MM.1S (cell line): ENCODE data around the gene TGFBR3L.
"Not testable (repeated sequence)": the region's sequence is repeated elsewhere in the genome, so short reads cannot be mapped to it uniquely, and the experiment has no call there.

Source experiments
- DNase-seq: peaks from one replicate; pipeline ENCODE4 v3.0.0-alpha.2; 2015
- H2AFZ ChIP-seq: fragments of 300-600 bp; sonication (generic); 2 replicates; pipeline ENCODE4 v1.6.0; 2016; ENCODE audit warnings: antibody characterized with exemption, low read length
- H3F3A ChIP-seq: fragments of 300-600 bp; sonication (generic); 2 replicates; pipeline ENCODE4 v1.6.1; 2016; ENCODE audit warnings: mild to moderate bottlenecking, antibody characterized with exemption, low read length, moderate library complexity, mixed read lengths; ENCODE audit not compliant: insufficient read depth
- H3K27ac ChIP-seq: fragments of 300-600 bp; sonication (generic); 2 replicates; pipeline ENCODE4 v1.5.1; 2016; ENCODE audit warnings: mild to moderate bottlenecking, low read length
- H3K27me3 ChIP-seq: fragments of 300-600 bp; sonication (generic); replicated peaks from 2 replicates; pipeline ENCODE4 v1.6.0; 2016; ENCODE audit warnings: low read length; ENCODE audit not compliant: insufficient read depth
- H3K36me3 ChIP-seq: fragments of 300-600 bp; sonication (generic); replicated peaks from 2 replicates; pipeline ENCODE4 v1.6.1; 2016; ENCODE audit warnings: mild to moderate bottlenecking, low read length, mixed read lengths; ENCODE audit not compliant: insufficient read depth
- H3K4me1 ChIP-seq: fragments of 300-600 bp; sonication (generic); 2 replicates; pipeline ENCODE4 v1.6.1; 2016; ENCODE audit warnings: low read length, mixed read lengths
- H3K4me2 ChIP-seq: fragments of 300-600 bp; sonication (generic); 2 replicates; pipeline ENCODE4 v1.6.0; 2016; ENCODE audit warnings: low read depth, low read length
- H3K4me3 ChIP-seq: fragments of 300-600 bp; sonication (generic); 2 replicates; pipeline ENCODE4 v1.5.1; 2016; ENCODE audit warnings: low read length, mixed read lengths
- H3K79me2 ChIP-seq: fragments of 300-600 bp; sonication (generic); 2 replicates; pipeline ENCODE4 v1.6.1; 2016; ENCODE audit warnings: mixed run types, low read length, mixed read lengths
- H3K9ac ChIP-seq: fragments of 300-600 bp; sonication (generic); 2 replicates; pipeline ENCODE4 v1.6.1; 2016; ENCODE audit warnings: low read length, mixed read lengths
- H3K9me2 ChIP-seq: fragments of 300-600 bp; sonication (generic); replicated peaks from 2 replicates; pipeline ENCODE4 v1.6.1; 2016; ENCODE audit warnings: mild to moderate bottlenecking, low read length, mixed read lengths; ENCODE audit not compliant: insufficient read depth
- H3K9me3 ChIP-seq: fragments of 300-600 bp; sonication (generic); replicated peaks from 2 replicates; pipeline ENCODE4 v1.6.1; 2016; ENCODE audit warnings: mild to moderate bottlenecking, low read length, mixed read lengths; ENCODE audit not compliant: insufficient read depth
- H4K20me1 ChIP-seq: fragments of 300-600 bp; sonication (generic); 2 replicates; pipeline ENCODE4 v1.6.1; 2016; ENCODE audit warnings: mild to moderate bottlenecking, low read length, moderate library complexity, mixed read lengths; ENCODE audit not compliant: insufficient read depth
- CTCF ChIP-seq: fragments of 300-600 bp; sonication (generic); IDR thresholded peaks from 2 replicates; pipeline ENCODE4 v1.5.1; 2016; ENCODE audit warnings: antibody characterized with exemption, low read length, mixed read lengths
- EZH2 ChIP-seq: fragments of 300-600 bp; sonication (generic); optimal IDR thresholded peaks from 2 replicates; pipeline ENCODE3; 2017; ENCODE audit warnings: low read depth, mild to moderate bottlenecking, antibody characterized with exemption, low read length, mixed read lengths
- EZH2phosphoT487 ChIP-seq: fragments of 300-600 bp; sonication (generic); IDR thresholded peaks from 2 replicates; pipeline ENCODE4 v1.6.1; 2018; ENCODE audit warnings: antibody characterized with exemption, low read length

The TGFBR3L gene

DNA sequence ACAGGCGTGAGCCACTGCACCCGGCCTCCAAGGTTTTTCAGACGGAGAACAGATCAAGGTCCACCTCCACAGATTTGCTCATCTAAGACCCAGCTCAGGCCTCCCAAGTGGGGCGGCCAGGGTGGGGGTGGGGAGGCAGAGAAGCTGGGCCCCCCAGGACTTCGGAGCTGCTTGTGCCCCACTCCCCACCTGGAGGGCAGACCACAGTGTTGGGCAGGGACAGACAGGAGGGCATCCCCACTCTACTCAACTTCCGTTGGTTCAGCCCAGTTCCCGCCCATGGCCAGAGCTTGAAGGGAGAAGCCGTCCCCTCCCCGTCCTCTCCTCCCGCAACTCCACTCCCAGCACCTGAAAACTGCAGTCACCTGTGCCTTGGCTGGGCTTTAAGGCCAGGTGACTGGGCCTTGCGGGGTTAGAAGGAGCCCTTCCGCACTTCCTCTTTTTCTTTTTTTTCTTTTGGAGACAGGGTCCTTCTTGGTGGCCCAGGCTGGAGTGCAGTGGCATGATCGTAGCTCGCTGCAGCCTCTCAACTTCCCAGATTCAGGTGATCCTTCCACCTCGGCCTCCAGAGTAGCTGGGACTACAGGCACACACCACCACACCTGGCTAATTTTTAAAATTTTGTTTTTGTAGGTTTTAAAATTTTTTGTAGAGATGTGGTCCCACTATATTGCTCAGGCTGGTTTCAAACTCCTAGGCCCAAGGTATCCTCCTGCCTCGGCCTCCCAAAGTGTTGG is 27.1 kb upstream of the TGFBR3L start:
- H2AFZ ChIP-seq = no peak overlapping the region
- H4K20me1 ChIP-seq = no peaks in the 10 kb centered on the region
- no peak for DNase-seq
- no peaks in the 10 kb centered on the region for H3K9me3 ChIP-seq
- TF ChIP-seq CTCF = no peak
- no peak for TF ChIP-seq EZH2
- no peak for TF ChIP-seq EZH2phosphoT487
- H3K79me2 ChIP-seq = no peaks in the 10 kb centered on the region
- H3K36me3 ChIP-seq = no peaks in the 10 kb centered on the region
- no peaks in the 10 kb centered on the region for H3K4me1 ChIP-seq
- H3K27me3 ChIP-seq = peaks cover 69% of the 10 kb centered on the region
- no peaks in the 10 kb centered on the region for H3F3A ChIP-seq
- no peak overlapping the region for H3K27ac ChIP-seq
- no peak overlapping the region for H3K4me3 ChIP-seq
- no peak overlapping the region for H3K9ac ChIP-seq
- no peaks in the 10 kb centered on the region for H3K9me2 ChIP-seq
- H3K4me2 ChIP-seq = no peak overlapping the region

GRCh38 chr19:7888145-7888825 is 26.3 kb upstream of the TGFBR3L start, which contains the start of gene LRRC8E:
Gene LRRC8E, plus strand, starts transcription at chr19:7888510. Its CDS starts 7,094 bp downstream, at chr19:7895604.
- Histone ChIP-seq H3K79me2 (no peaks in the 10 kb centered on the region), H3K36me3 (no peaks in the 10 kb centered on the region), H2AFZ (no peak within 1 kb of the TSS), H3K4me3 (no peak within 1 kb of the TSS), H4K20me1 (no peaks in the 10 kb centered on the region), H3K4me1 (no peaks in the 10 kb centered on the region), H3F3A (no peaks in the 10 kb centered on the region), H3K9me2 (no peaks in the 10 kb centered on the region), H3K9me3 (no peaks in the 10 kb centered on the region), H3K4me2 (no peak within 1 kb of the TSS), H3K27ac (no peak within 1 kb of the TSS), H3K9ac (no peak within 1 kb of the TSS), H3K27me3 (peaks cover 75% of the 10 kb centered on the region)
- DNase-seq = no peak
- TF ChIP-seq CTCF (no peak), EZH2 (no peak), EZH2phosphoT487 (no peak)

- Histone ChIP-seq H3K4me2 (no peak overlapping the region), H3K9me3 (no peaks in the 10 kb centered on the region), H3K9ac (no peak overlapping the region)
These were observed 25.8 kb upstream of the TGFBR3L start for GRCh38 chr19:7888826-7889217.

DNA sequence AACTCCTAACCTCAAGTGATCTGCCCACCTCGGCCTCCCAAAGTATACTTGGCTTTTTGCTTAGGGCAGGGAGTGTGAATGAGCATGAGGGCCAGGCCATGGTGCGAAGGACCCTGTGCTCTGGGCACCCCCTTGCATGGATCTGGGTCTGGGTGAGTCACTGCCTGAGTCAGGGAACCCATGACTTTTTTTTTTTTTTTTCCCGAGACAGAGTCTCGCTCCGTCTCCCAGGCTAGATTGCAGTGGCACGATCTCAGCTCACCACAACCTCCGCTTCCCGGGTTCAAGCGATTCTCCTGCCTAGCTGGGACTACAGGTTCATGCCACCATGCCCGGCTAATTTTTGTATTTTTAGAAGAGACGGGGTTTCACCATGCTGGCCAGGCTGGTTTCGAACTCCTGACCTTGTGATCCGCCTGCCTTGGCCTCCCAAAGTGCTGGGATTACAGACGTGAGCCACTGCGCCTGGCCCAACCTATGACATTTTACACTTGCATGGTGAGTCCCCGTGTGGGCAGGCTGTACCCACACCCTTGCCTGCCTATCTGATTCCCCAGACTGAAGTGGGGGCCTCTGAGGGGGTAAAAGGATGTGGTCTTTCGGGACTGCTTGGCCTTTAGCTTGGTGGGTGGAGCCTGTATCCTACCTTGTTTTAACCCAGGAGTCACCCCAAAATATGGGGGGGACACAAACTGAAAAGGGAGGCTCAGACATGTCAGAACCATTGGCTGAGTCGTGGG is 21.1 kb upstream of the TGFBR3L start:
- H3K4me2 ChIP-seq, H3K79me2 ChIP-seq, H2AFZ ChIP-seq, H3K9ac ChIP-seq, H3K4me3 ChIP-seq, H3K9me3 ChIP-seq, H3K36me3 ChIP-seq, H3K9me2 ChIP-seq, DNase-seq, H3K4me1 ChIP-seq, H4K20me1 ChIP-seq, H3K27ac ChIP-seq, H3F3A ChIP-seq: not testable (repeated sequence)
- H3K27me3 ChIP-seq = peaks cover 72% of the 10 kb centered on the region

More at GRCh38 chr19:7888826-7889217, 25.8 kb upstream of the TGFBR3L start:
- TF ChIP-seq EZH2 (no peak), CTCF (no peak), EZH2phosphoT487 (no peak)
- Histone ChIP-seq H3K4me3 (no peak overlapping the region), H3K27ac (no peak overlapping the region), H3K9me2 (no peaks in the 10 kb centered on the region), H4K20me1 (no peaks in the 10 kb centered on the region), H3F3A (no peaks in the 10 kb centered on the region), H3K79me2 (no peaks in the 10 kb centered on the region), H3K4me1 (no peaks in the 10 kb centered on the region), H3K27me3 (peaks cover 79% of the 10 kb centered on the region), H3K36me3 (no peaks in the 10 kb centered on the region), H2AFZ (no peak overlapping the region)
- no peak for DNase-seq
